Mammary microvascular endothelial cell (primary cell): ENCODE data around the gene URM1. TPM values are rescaled to one million over a fixed set of nuclear protein-coding genes. Genes with fewer than 3 reads are reported as not detected.

ENCODE experiments used
- total RNA-seq: library from RNA; depleted of rRNA; stranded (reverse); fragments of >200 nt; gene quantifications from 2 replicates; pipeline ENCODE4 v1.2.3, GENCODE V29; 2015

URM1 gene
- 52.2 and 57.4 TPM in 2 replicates for total RNA-seq

DNA sequence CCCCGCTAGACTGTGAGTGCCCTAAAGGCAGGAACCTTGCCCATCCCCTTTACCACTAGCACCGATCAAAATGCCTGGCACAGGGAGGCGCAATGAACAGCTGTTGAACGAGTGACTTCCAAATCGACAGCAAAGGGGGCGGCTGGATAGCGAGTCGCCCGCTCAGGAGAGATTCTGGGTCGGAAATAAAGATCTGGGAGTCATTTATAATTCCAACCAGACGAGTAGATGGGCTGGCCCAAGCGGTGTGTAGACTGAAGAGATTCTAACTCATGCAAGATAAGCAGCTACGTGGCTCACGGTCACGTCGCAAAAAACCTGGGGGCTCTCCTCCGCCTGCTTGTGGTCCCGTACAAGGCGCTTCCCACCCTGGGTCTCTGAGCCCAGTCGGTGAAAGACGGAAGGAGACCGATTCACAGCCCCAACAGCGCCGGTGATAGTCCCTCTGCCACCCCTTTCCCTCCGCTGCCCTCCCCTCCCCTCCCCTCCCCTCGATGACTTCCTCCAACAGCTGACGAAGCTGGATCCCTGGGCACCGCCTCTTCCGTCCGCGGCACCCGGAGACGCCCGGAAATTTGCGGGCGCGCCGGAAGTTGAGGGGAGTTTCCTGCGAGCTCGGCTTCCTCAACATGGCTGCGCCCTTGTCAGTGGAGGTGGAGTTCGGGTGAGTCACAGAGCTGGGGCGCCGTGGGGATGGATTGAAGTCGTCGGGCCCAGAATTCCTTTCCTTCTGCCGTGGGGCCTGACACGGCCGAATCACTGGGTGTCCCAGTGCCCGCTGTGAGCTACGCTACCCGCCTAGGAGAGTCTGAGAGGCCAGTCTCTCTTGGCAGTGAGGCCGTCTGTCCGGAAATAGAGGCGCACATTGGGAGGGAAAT lies at the start of gene URM1:
Gene URM1 (plus strand): TSS at position 623 of the 878 bp plus-strand sequence. CDS start 7 bp downstream, at position 630.

DNA sequence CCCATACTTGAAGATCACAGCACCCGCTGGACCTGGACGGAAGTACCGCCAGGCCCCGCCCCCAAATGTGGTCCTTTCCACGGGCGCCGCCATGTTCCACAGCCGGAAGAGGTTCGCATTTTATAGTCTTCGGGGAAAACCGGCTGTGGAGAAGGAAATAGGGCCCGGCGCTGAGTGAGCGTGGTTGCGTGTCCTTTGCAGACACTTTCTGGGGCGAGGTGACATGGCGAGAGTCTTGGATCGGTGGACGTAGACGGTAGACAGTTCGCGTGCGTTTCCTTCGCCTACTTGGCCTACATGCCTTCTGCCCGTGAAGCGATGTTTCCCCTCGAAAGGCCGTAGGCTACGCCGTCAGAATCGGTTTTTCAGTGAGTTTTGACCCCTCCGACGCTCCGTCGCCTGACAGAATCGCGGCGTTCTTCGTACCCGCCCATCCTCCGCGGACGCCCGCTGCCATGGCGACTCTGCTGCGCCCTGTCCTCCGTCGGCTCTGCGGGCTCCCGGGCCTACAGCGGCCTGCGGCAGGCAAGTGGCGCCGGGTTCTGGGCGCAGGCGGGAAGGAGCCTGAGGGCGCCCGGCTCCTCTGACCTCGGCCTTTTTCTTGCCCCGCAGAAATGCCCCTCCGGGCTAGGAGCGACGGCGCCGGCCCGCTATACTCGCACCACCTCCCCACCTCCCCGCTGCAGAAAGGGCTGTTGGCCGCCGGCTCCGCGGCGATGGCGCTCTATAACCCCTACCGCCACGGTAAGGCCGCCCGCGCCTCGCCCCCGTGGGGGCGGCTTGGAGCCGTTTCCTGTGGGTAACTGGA lies 48.6 kb upstream of the URM1 start, which contains the start of the genes COQ4 and TRUB2:
Gene COQ4 (plus strand): TSS at position 436 of the 808 bp plus-strand sequence. CDS start 20 bp downstream, at position 456.
Gene TRUB2 (minus strand): TSS at position 44 of the 808 bp plus-strand sequence. CDS start 39 bp downstream, at position 5.

DNA sequence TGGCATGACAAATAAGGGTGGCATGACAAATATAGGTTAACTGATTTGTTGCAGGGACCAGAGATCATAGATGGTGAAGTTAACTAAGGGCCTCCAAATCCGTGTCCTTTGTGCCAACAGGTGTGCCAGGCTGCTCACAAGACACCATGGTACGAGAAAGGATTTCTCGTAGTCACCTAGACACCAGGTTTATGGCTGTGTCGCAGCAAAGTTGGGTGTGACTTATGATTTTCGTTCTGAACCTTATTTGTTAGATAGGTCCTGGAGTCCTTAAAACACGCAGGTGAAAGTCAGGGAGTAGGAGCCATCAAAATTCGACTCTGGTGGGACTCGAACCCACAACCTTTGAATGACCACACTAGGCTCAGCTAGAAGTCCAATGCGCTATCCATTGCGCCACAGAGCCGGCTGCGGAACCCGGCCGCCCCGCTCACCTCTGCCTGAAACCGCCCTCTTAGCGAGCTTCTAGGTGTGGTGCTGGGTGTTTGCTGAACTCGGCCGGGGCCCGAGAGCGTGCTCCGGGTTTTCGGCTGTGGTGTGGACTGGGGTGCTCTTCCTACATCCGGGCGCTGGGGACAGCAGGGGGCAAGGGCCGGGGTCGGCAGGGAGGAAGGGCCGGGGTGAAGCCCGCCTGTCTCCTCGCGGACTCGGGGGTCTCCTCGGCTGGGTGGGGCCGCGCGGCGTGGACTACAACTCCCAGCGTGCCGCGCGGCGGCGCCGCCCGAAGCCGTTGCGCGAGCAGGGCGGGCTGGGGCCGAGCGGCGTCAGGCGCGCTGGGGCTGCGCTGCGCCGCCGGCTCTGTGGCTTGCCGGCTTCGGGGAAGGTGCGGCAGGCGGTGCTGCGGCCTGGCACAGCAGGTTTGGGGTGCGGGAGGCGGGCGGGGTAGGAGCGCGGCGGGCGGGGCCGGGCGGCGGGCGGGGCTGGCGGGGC lies 31.1 kb upstream of the URM1 start, which contains the start of gene SLC27A4:
Gene SLC27A4 (plus strand): TSS at position 767 of the 930 bp plus-strand sequence. CDS start 2,606 bp downstream, outside the sequence.

GRCh38 chr9:128420651-128421481 lies 49.7 kb downstream of the URM1 start, which contains the start of gene CERCAM:
Gene CERCAM (plus strand): TSS chr9:128420857. CDS start chr9:128420878, 21 bp downstream.

Other genes with a start within 250 kb of the URM1 start
- gene PTGES2, start 243.6 kb upstream of the URM1 start, total RNA-seq, result 61.8 and 68.0 TPM in 2 replicates
- gene LCN2, start 221.9 kb upstream of the URM1 start, total RNA-seq, result not detected in 2 replicates
- gene BBLN, start 211.1 kb upstream of the URM1 start, total RNA-seq, result 136 and 182 TPM in 2 replicates
- gene CIZ1, start 179.8 kb upstream of the URM1 start, total RNA-seq, result 46.6 and 60.8 TPM in 2 replicates
- gene DNM1, start 168.0 kb upstream of the URM1 start, total RNA-seq, result not detected in 2 replicates
- gene GOLGA2, start 95.4 kb upstream of the URM1 start, total RNA-seq, result 52.0 and 60.3 TPM in 2 replicates
- 35.2 and 42.5 TPM in 2 replicates for gene SWI5, start 95.1 kb upstream of the URM1 start, total RNA-seq
- 17.9 and 20.7 TPM in 2 replicates for gene TRUB2, start 48.9 kb upstream of the URM1 start, total RNA-seq
- 43.8 and 61.7 TPM in 2 replicates for gene COQ4, start 48.5 kb upstream of the URM1 start, total RNA-seq
- 45.0 and 56.6 TPM in 2 replicates for gene SLC27A4, start 30.8 kb upstream of the URM1 start, total RNA-seq
- gene CERCAM, start 49.5 kb downstream of the URM1 start, total RNA-seq, result 19.5 and 19.7 TPM in 2 replicates
- gene ODF2, start 84.6 kb downstream of the URM1 start, total RNA-seq, result 29.8 and 31.4 TPM in 2 replicates
- 26.4 and 27.5 TPM in 2 replicates for gene GLE1, start 133.3 kb downstream of the URM1 start, total RNA-seq
- gene SPTAN1, start 181.2 kb downstream of the URM1 start, total RNA-seq, result 241 and 244 TPM in 2 replicates